NCI-H128 (cell line): ENCODE measurements around the gene ACADVL.

Experiments
- DNase-seq: peaks from one replicate; lab custom pipeline; 2025; ENCODE audit not compliant: unreplicated experiment; lab: John Stamatoyannopoulos, UW

The ACADVL gene

GRCh38 chr17:7191069-7191468, 28.7 kb upstream of the ACADVL start:
- no peak for DNase-seq

- DNase-seq, result no peak
These were observed 28.0 kb upstream of the ACADVL start for GRCh38 chr17:7191571-7192270.

GRCh38 chr17:7192271-7192937, 27.3 kb upstream of the ACADVL start:
- DNase-seq, result no peak

GRCh38 chr17:7195971-7196370, 23.8 kb upstream of the ACADVL start:
- DNase-seq, result no peak

GRCh38 chr17:7196651-7197401, 22.9 kb upstream of the ACADVL start:
- DNase-seq, result no peak

GRCh38 chr17:7203391-7203790, 16.3 kb upstream of the ACADVL start:
- no peak for DNase-seq

GRCh38 chr17:7204336-7204735, 15.4 kb upstream of the ACADVL start:
- DNase-seq, result peak; percentile 38

GRCh38 chr17:7204828-7205461, 14.8 kb upstream of the ACADVL start:
- DNase-seq, result peak; percentile 92

GRCh38 chr17:7205561-7205960, 14.2 kb upstream of the ACADVL start:
- DNase-seq, result no peak

GRCh38 chr17:7207120-7208001, 12.4 kb upstream of the ACADVL start:
- no peak for DNase-seq

- no peak for DNase-seq
These were observed 11.6 kb upstream of the ACADVL start for GRCh38 chr17:7208027-7208571.

- no peak for DNase-seq
These were observed 10.8 kb upstream of the ACADVL start for GRCh38 chr17:7208754-7209460.

- no peak for DNase-seq
These were observed 8.1 kb upstream of the ACADVL start for GRCh38 chr17:7211491-7212273.

- peak; percentile 91 for DNase-seq
These were observed 5.8 kb upstream of the ACADVL start for GRCh38 chr17:7213895-7214299.

- peak; percentile 93 for DNase-seq
These were observed 5.2 kb upstream of the ACADVL start for GRCh38 chr17:7214300-7215135.

- DNase-seq, result peak; percentile 55
These were observed 4.6 kb upstream of the ACADVL start for GRCh38 chr17:7215136-7215638.

- DNase-seq, result no peak
These were observed 4.0 kb upstream of the ACADVL start for GRCh38 chr17:7215652-7216180.
